Panc1 (cell line): ENCODE data around the gene ICOSLG. TPM values are rescaled to one million over a fixed set of nuclear protein-coding genes. Genes with fewer than 3 reads are reported as not detected.
"Not testable (repeated sequence)": the region's sequence is repeated elsewhere in the genome, so short reads cannot be mapped to it uniquely, and the experiment has no call there.

ENCODE experiments used
- ATAC-seq: fragments of 200-7000 bp; cut with Tn5 transposase; 2 replicates; pipeline ENCODE4 v1.9.1; 2020; ENCODE audit warnings: mild to moderate bottlenecking, moderate library complexity
- BruUV-seq: library from RNA; stranded (reverse); fragments of 400-500 nt; replicated peaks from 2 replicates; lab custom pipeline; 2021; lab: Mats Ljungman, UMichigan
- CTCF ChIA-PET: fragments of 300-600 bp; sonication (Branson Sonifier 250); formaldehyde crosslinking; loops from one replicate; lab custom pipeline; 2022; ENCODE audit warnings: antibody characterized with exemption; lab: Charles Lee
- POLR2A ChIA-PET: fragments of 300-600 bp; sonication (Branson Sonifier 250); formaldehyde crosslinking; loops from one replicate; lab custom pipeline; 2022; ENCODE audit warnings: antibody characterized with exemption; lab: Charles Lee
- DNase-seq: peaks from one replicate; pipeline ENCODE4 v3.0.0-alpha.2; 2010; ENCODE audit warnings: low read depth, low spot score
- H3K27ac ChIP-seq: 2 replicates; pipeline ENCODE4 v1.5.1; 2011; ENCODE audit warnings: mild to moderate bottlenecking, low read length, inconsistent platforms
- H3K27me3 ChIP-seq: fragments of 200-500 bp; sonication (Bioruptor generic); 2 replicates; pipeline ENCODE4 v1.6.0; 2014; ENCODE audit warnings: low read length, inconsistent platforms; ENCODE audit not compliant: control insufficient read depth, insufficient read depth
- H3K36me3 ChIP-seq: fragments of 200-500 bp; sonication (Bioruptor generic); 2 replicates; pipeline ENCODE4 v1.5.1; 2014; ENCODE audit warnings: inconsistent platforms, mild to moderate bottlenecking, low read length, moderate library complexity; ENCODE audit not compliant: control insufficient read depth, insufficient read depth
- H3K4me1 ChIP-seq: 2 replicates; pipeline ENCODE4 v1.5.1; 2011; ENCODE audit warnings: inconsistent platforms, mild to moderate bottlenecking, low read length, moderate library complexity; ENCODE audit not compliant: control insufficient read depth, insufficient read depth
- H3K4me3 ChIP-seq, 2 experiments: 2 replicates each; pipeline ENCODE4 v1.5.1; 2011 to 2012; ENCODE audit warnings: low read depth in 2 of 2, low read length in 2 of 2, mild to moderate bottlenecking in 2 of 2, inconsistent platforms in 1 of 2, moderate library complexity in 1 of 2
- H3K9me3 ChIP-seq: fragments of 200-500 bp; sonication (Bioruptor generic); 2 replicates; pipeline ENCODE4 v1.5.1; 2014; ENCODE audit warnings: low read depth, mild to moderate bottlenecking, inconsistent platforms, low read length, moderate library complexity; ENCODE audit not compliant: control insufficient read depth, insufficient read depth
- CTCF ChIP-seq: fragments of 450-650 bp; IDR thresholded peaks from 2 replicates; pipeline ENCODE4 v1.5.1; 2017; ENCODE audit warnings: mild to moderate bottlenecking
- POLR2AphosphoS5 ChIP-seq: IDR thresholded peaks from 2 replicates; pipeline ENCODE4 v1.6.1; 2012; ENCODE audit warnings: mild to moderate bottlenecking, low read depth, low read length, moderate library complexity
- REST ChIP-seq, 2 experiments: IDR thresholded peaks; 2 replicates each; pipeline ENCODE4 v1.6.1; 2011 to 2012; ENCODE audit warnings: low read depth in 2 of 2, control low read depth in 1 of 2, low read length in 1 of 2, mild to moderate bottlenecking in 1 of 2, moderate library complexity in 1 of 2; ENCODE audit not compliant: insufficient read depth in 1 of 2
- SIN3A ChIP-seq: IDR thresholded peaks from 2 replicates; pipeline ENCODE4 v1.6.1; 2012; ENCODE audit warnings: low read depth, mild to moderate bottlenecking, low read length, moderate library complexity, borderline replicate concordance; ENCODE audit not compliant: insufficient read depth
- TCF7L2 ChIP-seq: IDR thresholded peaks from 2 replicates; pipeline ENCODE4 v1.6.1; 2011; ENCODE audit warnings: mild to moderate bottlenecking, low read depth, low read length, inconsistent platforms
- in situ Hi-C: cut with HindIII; loops from 2 replicates; pipeline ENCODE4 v1.10.0; 2016; ENCODE audit warnings: low sequenced_read_pairs, low pct_unique_long_range_greater_than_20kb
- intact Hi-C: fragments of 100-400 bp; cut with micrococcal nuclease; formaldehyde crosslinking; loops from one replicate; pipeline ENCODE4 v1.10.0; 2022; ENCODE audit not compliant: unreplicated experiment
- total RNA-seq: library from RNA; stranded (reverse); gene quantifications from one replicate; pipeline ENCODE4 v1.2.1, GENCODE V29; 2021; ENCODE audit not compliant: unreplicated experiment

The ICOSLG gene
- total RNA-seq, 1 experiment from 2014 or later, result 5.5 TPM

DNA sequence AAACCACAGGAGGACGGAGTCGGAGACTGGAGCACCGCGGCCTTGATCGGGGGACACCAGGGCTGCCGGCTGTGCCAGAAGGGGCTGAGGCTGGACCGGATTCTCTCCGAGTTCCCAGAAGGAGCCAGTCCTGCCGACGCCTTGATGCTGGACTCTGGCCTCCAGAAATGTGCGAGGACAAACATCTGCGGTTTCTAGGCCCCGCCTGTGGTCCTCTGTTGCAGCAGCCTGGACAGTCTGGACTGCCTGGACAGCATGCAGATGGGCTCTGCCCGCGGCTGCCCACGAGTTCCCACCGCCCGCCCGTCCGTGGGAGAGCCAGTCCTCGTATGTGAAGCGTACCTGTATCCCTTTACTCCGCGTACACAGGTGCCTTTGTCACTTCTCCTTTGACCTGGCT is 34.6 kb downstream of the ICOSLG start:
- H3K27ac ChIP-seq, POLR2A ChIA-PET, CTCF ChIA-PET, H3K4me3 ChIP-seq, H3K27me3 ChIP-seq, DNase-seq, BruUV-seq, intact Hi-C loops, H3K9me3 ChIP-seq, H3K36me3 ChIP-seq, in situ Hi-C loops, H3K4me1 ChIP-seq: not testable (repeated sequence)
- 0 out of 2 replicates have a peak, but pooled peaks have one; percentile 43 for ATAC-seq

DNA sequence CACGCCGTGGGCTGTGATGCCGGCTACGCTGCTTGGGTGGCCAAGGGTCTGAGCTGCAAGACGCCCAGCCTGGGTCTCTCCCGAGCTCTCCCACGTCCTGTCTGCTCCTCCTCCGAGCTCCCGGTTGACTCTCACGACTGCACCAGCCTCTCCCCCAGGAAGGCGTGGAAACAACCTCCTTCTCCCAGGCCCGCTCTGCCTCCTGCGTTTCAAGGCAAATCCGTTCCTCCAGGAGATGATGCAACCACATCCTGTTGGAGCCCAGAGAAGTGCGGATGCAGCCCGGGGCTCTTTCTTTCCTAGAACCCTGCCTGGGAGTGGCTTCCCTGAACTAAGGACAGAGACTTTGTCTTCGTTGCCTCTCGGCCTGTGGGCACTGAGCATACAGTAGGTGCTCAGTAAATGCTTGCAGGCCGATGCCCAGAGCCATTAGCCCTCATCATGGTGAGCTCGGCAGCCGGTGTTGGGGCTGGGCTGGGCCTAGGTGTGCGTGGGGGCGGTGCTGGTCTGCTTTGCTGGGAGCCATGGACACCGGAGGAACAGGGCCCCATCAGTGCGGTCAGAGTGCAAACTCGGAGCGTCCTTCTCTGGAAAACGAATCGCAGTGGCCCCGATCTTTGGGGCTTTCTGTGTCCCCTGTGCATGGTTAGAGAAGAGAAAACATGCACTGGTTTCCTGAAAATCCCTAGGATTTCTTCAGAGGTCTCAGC is 38.0 kb downstream of the ICOSLG start:
- CTCF ChIA-PET, BruUV-seq, intact Hi-C loops, POLR2A ChIA-PET, H3K27me3 ChIP-seq, H3K36me3 ChIP-seq, H3K27ac ChIP-seq, ATAC-seq, DNase-seq, H3K4me1 ChIP-seq, in situ Hi-C loops, H3K4me3 ChIP-seq, H3K9me3 ChIP-seq: not testable (repeated sequence)

DNA sequence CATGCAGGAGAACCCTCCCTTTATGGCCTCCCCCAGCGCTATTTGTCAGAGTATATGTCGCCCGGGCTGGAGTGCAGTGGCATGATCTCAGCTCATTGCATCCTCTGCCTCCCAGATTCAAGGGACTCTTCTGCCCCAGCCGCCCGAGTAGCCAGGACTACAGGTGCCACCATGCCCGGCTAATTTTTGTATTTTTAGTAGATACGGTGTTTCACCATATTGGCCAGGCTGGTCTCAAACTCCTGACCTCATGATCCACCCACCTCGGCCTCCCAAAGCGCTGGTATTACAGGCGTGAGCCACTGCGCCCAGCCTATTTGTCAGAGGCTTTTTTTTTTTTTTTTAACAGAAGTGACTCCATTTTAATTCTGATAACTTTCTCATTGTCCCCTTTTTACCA is 40.7 kb downstream of the ICOSLG start:
- BruUV-seq, DNase-seq: not testable (repeated sequence)

GRCh38 chr21:44199448-44199847 is 41.3 kb downstream of the ICOSLG start:
- no peak overlapping the region for H3K27ac ChIP-seq
- in situ Hi-C loops (no loop called here), intact Hi-C loops (no loop called here)
- CTCF ChIA-PET, result no interaction called here
- BruUV-seq, result no TSS peak
- H3K4me1 ChIP-seq, result no peaks in the 10 kb centered on the region
- POLR2A ChIA-PET, result no interaction called here
- no peak overlapping the region for H3K4me3 ChIP-seq
- ATAC-seq, result no peak
- no peak for DNase-seq
- H3K9me3 ChIP-seq, result no peaks in the 10 kb centered on the region
- no peaks in the 10 kb centered on the region for H3K36me3 ChIP-seq
- no peaks in the 10 kb centered on the region for H3K27me3 ChIP-seq
- TF ChIP-seq CTCF (no peak), POLR2AphosphoS5 (no peak), REST (IDR thresholded peaks at IDR 0.05; ENCODE audit: insufficient read depth in 1 of 2, low read depth in 2 of 2, low read length in 1 of 2) (no peak), TCF7L2 (no peak), SIN3A (no peak)

More for the DNA sequence above, 40.7 kb downstream of the ICOSLG start:
- H3K36me3 ChIP-seq, H3K4me3 ChIP-seq, H3K27ac ChIP-seq, H3K27me3 ChIP-seq, H3K9me3 ChIP-seq, H3K4me1 ChIP-seq, CTCF ChIA-PET, ATAC-seq, POLR2A ChIA-PET, intact Hi-C loops, in situ Hi-C loops: not testable (repeated sequence)

DNA sequence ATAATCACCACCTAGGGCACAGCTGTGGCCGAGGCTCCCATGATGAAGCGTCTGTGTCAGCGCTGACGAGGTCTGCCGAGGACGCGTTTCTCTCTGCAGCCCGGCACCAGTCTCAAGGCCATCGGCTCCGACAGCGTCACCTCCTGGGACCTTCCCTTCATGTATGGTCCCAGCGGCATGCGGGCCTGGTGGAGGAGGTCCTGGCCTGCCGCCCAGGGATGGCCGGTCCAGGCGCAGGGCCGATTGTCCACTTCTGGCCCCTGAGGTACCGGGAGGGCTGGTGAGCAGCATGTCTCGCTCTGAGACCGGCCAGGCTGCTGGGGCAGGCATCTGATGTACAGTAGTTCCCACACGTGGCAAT is 43.6 kb downstream of the ICOSLG start:
- H3K4me1 ChIP-seq, in situ Hi-C loops, H3K36me3 ChIP-seq, intact Hi-C loops, POLR2A ChIA-PET, H3K27ac ChIP-seq, DNase-seq, ATAC-seq, CTCF ChIA-PET, BruUV-seq, H3K4me3 ChIP-seq, H3K9me3 ChIP-seq, H3K27me3 ChIP-seq: not testable (repeated sequence)
